Gastrocnemius medialis (tissue), 4 donors: ENCODE results near the gene PSMC3IP. TPM values are rescaled to one million over a fixed set of nuclear protein-coding genes. Genes with fewer than 3 reads are reported as not detected.

ENCODE experiments used
- ATAC-seq, 2 donors: fragments of 150-250 bp; one replicate each; pipeline ENCODE4 v1.9.1; 2016
- DNase-seq, 2 donors: peaks; one replicate each; pipeline ENCODE4 v3.0.0-alpha.2; 2019
- H3K27ac ChIP-seq, 4 donors: fragments of 200-600 bp; sonication (generic); 1 replicate in 1 of 4; 2 replicates in 3 of 4; pipeline ENCODE4 v1.5.1; 2016 to 2018; ENCODE audit warnings: mild to moderate bottlenecking in 2 of 4, moderate library complexity in 1 of 4
- H3K27me3 ChIP-seq, 3 donors: fragments of 200-600 bp; sonication (generic) in 2 of 3; 1 replicate in 1 of 3; 2 replicates in 2 of 3; pipeline versions ENCODE4 v1.5.1 to v1.6.0; 2016 to 2019; ENCODE audit warnings: mild to moderate bottlenecking in 1 of 3, moderate library complexity in 1 of 3
- H3K36me3 ChIP-seq, 2 donors: fragments of 200-600 bp; sonication (generic) in 1 of 2; one replicate each; pipeline ENCODE4 v1.5.1; 2017 to 2018
- H3K4me1 ChIP-seq, 2 donors: fragments of 200-600 bp; sonication (generic) in 1 of 2; one replicate each; pipeline ENCODE4 v1.5.1; 2016 to 2017; ENCODE audit warnings: mild to moderate bottlenecking in 2 of 2
- H3K4me3 ChIP-seq, 4 donors: fragments of 200-600 bp; sonication (generic) in 3 of 4; 1 replicate in 1 of 4; 2 replicates in 3 of 4; pipeline ENCODE4 v1.5.1; 2016 to 2019; ENCODE audit warnings: mild to moderate bottlenecking in 2 of 4
- H3K9me3 ChIP-seq, 3 donors: fragments of 200-600 bp; sonication (generic) in 2 of 3; 1 replicate in 1 of 3; 2 replicates in 2 of 3; pipeline ENCODE4 v1.5.1; 2016 to 2019
- POLR2A ChIP-seq, 2 donors: fragments of 450-650 bp; IDR thresholded peaks; one replicate each; pipeline ENCODE4 v1.6.1; 2017; ENCODE audit warnings: antibody characterized with exemption in 2 of 2, mild to moderate bottlenecking in 2 of 2, moderate library complexity in 2 of 2
- in situ Hi-C, 4 donors: fragments of 200-750 bp; cut with MboI; loops; one replicate each; pipeline versions ENCODE4 v1.15.0 to v1.8.0; 2017; ENCODE audit warnings: low sequenced_read_pairs in 4 of 4
- intact Hi-C: fragments of 100-400 bp; cut with DNase I; formaldehyde crosslinking; loops from one replicate; pipeline ENCODE4 v1.15.1; 2023; ENCODE audit warnings: low total_unique reads
- total RNA-seq, 4 donors: library from RNA; depleted of rRNA; stranded (reverse); fragments of >200 nt; gene quantifications; one replicate each; pipeline versions ENCODE4 v1.1.0 to v1.2.3, GENCODE V29; 2016
- TF ChIP-seq, protein P1 (sequence below), 5 experiments: fragments of 450-650 bp in 3 of 5; fragments of 200-600 bp in 2 of 5; sonication (generic) in 2 of 5; IDR thresholded peaks in 4 of 5; conservative IDR thresholded peaks in 1 of 5; 1 replicate in 4 of 5; 2 replicates in 1 of 5; pipeline ENCODE4 v1.5.1; 2016 to 2019; ENCODE audit warnings: antibody characterized with exemption in 5 of 5, mild to moderate bottlenecking in 3 of 5, moderate library complexity in 3 of 5

The PSMC3IP gene
- total RNA-seq, 4 donors from 2014 or later, result 0.46 to 2.7 (median 1.4) TPM

DNA sequence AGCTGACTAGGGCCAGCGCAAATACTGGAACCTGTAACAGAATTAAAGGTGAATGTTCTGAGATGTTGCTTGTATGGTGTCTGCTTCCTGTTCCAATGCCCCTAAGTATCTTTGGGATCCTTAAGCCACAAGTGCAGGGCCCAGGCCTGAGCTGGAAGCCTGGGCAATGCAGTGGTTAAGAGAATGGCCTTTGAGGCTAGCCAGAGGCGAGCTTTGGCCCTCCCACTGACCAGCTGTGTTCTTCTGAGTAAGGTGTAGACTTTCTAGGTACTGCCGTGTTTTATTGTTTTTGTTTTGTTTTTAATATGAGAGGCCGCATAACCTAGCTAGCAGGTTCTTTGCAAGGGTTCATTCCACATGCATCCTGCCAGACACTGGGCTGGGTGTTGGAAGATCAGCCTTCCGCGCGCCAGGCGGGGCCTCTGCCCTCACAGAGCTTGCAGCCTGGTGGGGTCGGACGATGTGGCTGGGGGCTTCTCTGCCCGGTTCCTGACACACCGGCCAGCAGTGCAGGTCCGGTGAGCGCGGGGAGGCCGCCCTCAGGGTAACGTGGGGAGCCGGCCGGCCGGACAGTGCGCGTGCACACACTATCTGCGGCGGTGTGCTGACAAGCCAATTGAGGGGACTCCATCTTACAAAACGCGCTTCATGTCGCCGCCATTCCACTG, 11.2 kb downstream of the PSMC3IP start:
- in situ Hi-C loops (no loop called here), intact Hi-C loops (no loop called here)
- peak overlapping the region; percentile 84 to 92 (median 86) for H3K4me3 ChIP-seq
- no peak for ATAC-seq
- no peaks in the 10 kb centered on the region for H3K9me3 ChIP-seq
- peak overlapping the region; percentile 91 to 97 (median 94) for H3K27ac ChIP-seq
- no peaks in the 10 kb centered on the region for H3K27me3 ChIP-seq
- DNase-seq, result no peak
- peaks cover 0 to 51% of the 10 kb centered on the region in 2 donors for H3K36me3 ChIP-seq
- peaks cover 30 to 37% of the 10 kb centered on the region in 2 donors for H3K4me1 ChIP-seq
- TF ChIP-seq, protein P1, sequence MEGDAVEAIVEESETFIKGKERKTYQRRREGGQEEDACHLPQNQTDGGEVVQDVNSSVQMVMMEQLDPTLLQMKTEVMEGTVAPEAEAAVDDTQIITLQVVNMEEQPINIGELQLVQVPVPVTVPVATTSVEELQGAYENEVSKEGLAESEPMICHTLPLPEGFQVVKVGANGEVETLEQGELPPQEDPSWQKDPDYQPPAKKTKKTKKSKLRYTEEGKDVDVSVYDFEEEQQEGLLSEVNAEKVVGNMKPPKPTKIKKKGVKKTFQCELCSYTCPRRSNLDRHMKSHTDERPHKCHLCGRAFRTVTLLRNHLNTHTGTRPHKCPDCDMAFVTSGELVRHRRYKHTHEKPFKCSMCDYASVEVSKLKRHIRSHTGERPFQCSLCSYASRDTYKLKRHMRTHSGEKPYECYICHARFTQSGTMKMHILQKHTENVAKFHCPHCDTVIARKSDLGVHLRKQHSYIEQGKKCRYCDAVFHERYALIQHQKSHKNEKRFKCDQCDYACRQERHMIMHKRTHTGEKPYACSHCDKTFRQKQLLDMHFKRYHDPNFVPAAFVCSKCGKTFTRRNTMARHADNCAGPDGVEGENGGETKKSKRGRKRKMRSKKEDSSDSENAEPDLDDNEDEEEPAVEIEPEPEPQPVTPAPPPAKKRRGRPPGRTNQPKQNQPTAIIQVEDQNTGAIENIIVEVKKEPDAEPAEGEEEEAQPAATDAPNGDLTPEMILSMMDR (IDR thresholded peaks at IDR 0.05 in 4 of 5, conservative IDR thresholded peaks at IDR 0.05 in 1 of 5), result no peak
- no peak for TF ChIP-seq POLR2A (IDR thresholded peaks at IDR 0.05)

DNA sequence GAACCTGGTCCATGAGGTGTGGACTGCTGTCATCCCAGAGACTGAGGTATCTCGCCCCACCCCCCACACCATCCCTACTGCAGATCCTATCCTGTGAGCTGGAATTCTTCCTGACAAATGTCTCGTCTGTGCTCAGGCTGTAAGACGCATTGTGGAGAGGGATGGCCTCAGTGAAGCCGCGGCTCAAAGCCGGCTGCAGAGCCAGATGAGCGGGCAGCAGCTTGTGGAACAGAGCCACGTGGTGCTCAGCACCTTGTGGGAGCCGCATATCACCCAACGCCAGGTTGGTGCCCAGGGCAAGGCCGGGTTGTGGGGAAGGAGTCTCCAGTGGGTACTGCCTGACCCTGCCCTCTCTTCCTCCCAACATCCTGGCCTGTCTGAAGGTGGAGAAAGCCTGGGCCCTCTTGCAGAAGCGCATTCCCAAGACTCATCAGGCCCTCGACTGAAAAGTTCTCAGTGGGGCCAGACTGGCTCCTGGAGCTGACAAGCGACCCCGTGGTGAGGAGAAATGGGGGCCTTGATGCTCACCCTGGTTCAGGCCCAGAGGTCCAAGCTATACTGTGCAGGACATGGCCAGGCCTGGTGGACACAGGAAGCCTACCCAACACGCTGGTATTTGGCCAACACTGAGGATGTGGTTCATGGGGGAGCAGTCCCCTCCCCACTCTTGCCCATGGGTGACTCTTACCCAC, 11.9 kb downstream of the PSMC3IP start:
- peaks cover 0 to 44% of the 10 kb centered on the region in 2 donors for H3K36me3 ChIP-seq
- intact Hi-C loops, result no loop called here
- peak overlapping the region; percentile 91 to 97 (median 94) for H3K27ac ChIP-seq

DNA sequence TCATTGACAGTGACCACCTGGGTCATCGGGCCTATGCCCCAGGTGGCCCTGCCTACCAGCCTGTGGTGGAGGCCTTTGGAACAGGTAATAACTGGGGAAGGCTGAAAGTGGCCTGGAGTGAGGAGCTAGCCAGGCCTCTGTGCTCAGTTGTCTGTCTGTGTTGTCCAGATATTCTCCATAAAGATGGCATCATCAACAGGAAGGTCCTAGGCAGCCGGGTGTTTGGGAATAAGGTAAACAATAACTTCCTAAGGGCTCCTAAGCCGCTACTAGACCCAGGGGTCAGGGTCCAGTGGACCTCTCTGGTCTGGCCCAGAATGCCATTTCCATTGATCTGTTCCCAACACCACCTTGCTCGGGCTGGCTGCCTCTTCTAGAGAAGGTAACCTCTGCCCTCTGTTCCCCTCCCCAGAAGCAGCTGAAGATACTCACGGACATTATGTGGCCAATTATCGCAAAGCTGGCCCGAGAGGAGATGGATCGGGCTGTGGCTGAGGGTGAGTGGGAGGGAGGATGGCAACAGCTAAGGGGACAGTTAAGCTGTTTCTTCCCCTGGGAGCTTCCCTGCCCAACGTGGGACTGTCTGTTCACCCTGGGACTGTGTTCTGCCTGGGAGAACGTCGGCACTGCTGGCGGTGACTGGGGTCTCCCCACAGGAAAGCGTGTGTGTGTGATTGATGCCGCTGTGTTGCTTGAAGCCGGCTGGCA, 12.6 kb downstream of the PSMC3IP start:
- H3K4me3 ChIP-seq, result no peak overlapping the region
- ATAC-seq, result no peak
- H3K9me3 ChIP-seq, result no peaks in the 10 kb centered on the region
- intact Hi-C loops, result no loop called here
- TF ChIP-seq, protein P1 (IDR thresholded peaks at IDR 0.05 in 4 of 5, conservative IDR thresholded peaks at IDR 0.05 in 1 of 5), result no peak
- no peak for TF ChIP-seq POLR2A (IDR thresholded peaks at IDR 0.05)
- H3K36me3 ChIP-seq, result peaks cover 0 to 37% of the 10 kb centered on the region in 2 donors
- peaks cover 32 to 37% of the 10 kb centered on the region in 2 donors for H3K4me1 ChIP-seq
- in situ Hi-C loops, result no loop called here
- H3K27ac ChIP-seq, result peak overlapping the region in 1 of 4 donors; percentile 89
- no peaks in the 10 kb centered on the region for H3K27me3 ChIP-seq
- no peak for DNase-seq

More for the DNA sequence above, 11.9 kb downstream of the PSMC3IP start:
- no peak overlapping the region for H3K4me3 ChIP-seq
- no peaks in the 10 kb centered on the region for H3K27me3 ChIP-seq
- H3K4me1 ChIP-seq, result peaks cover 32 to 37% of the 10 kb centered on the region in 2 donors
- no peaks in the 10 kb centered on the region for H3K9me3 ChIP-seq
- no peak for DNase-seq
- no peak for ATAC-seq
- in situ Hi-C loops, result no loop called here
- TF ChIP-seq POLR2A (IDR thresholded peaks at IDR 0.05), result no peak
- TF ChIP-seq, protein P1 (IDR thresholded peaks at IDR 0.05 in 4 of 5, conservative IDR thresholded peaks at IDR 0.05 in 1 of 5), result no peak

DNA sequence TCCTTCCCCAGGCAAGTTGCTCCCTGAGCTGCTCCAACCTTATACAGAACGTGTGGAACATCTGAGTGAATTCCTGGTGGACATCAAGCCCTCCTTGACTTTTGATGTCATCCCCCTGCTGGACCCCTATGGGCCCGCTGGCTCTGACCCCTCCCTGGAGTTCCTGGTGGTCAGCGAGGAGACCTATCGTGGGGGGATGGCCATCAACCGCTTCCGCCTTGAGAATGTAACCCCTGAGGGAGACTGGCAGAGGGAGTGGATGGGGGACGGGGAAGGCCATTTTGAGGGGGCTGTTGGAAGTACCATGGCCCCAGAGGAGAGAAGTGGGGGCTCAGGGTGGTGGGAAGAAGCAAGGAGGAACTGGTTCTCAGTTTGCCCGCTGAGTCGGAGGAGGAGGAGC, 13.6 kb downstream of the PSMC3IP start:
- Histone ChIP-seq H3K36me3 (peaks cover 0 to 27% of the 10 kb centered on the region in 2 donors), H3K9me3 (no peaks in the 10 kb centered on the region), H3K27ac (peak overlapping the region; percentile 88 to 89 (median 88)), H3K4me3 (peak overlapping the region in 2 of 4 donors; percentile 93 to 99), H3K27me3 (no peaks in the 10 kb centered on the region), H3K4me1 (peaks cover 32 to 37% of the 10 kb centered on the region in 2 donors)
- DNase-seq, result no peak
- intact Hi-C loops, result no loop called here
- no peak for TF ChIP-seq POLR2A (IDR thresholded peaks at IDR 0.05)
- TF ChIP-seq, protein P1 (IDR thresholded peaks at IDR 0.05 in 4 of 5, conservative IDR thresholded peaks at IDR 0.05 in 1 of 5), result no peak
- ATAC-seq, result no peak
- in situ Hi-C loops, result no loop called here
